ENCODE data around the gene NRIP1. TPM values are rescaled to one million over a fixed set of nuclear protein-coding genes. Genes with fewer than 3 reads are reported as not detected.

NRIP1 gene
- total and polyA plus RNA-seq, 9 of the 15 experiments (the other 6 are each of a cell fraction or from before 2014, with no cell fraction given), result 4.3 to 42.8 (median 19.6) TPM

- no TSS peak for BruUV-seq (replicated peaks)
- no peaks in the 10 kb centered on the region for H3K36me3 ChIP-seq (ENCODE audit: control insufficient read depth, insufficient read depth, low read length)
- ATAC-seq (no peak), FAIRE-seq (no peak), DNase-seq (ENCODE audit: extremely low read depth in 1 of 4, low spot score in 3 of 4) (no peak)
- no peaks in the 10 kb centered on the region for H3K9me1 ChIP-seq (ENCODE audit: control insufficient read depth, insufficient read depth, low read length)
- H3K4me3 ChIP-seq, result no peak overlapping the region
- ChIA-PET POLR2A (no interaction called here), CTCF (ENCODE audit: low intra/inter-chr PET ratio) (no interaction called here)
- no peak overlapping the region for H3K9ac ChIP-seq (ENCODE audit: insufficient read depth in 1 of 2, low read depth in 2 of 2, low read length in 2 of 2)
- no peaks in the 10 kb centered on the region for H3K79me2 ChIP-seq (ENCODE audit: control insufficient read depth, insufficient read depth, low read length)
- no peak overlapping the region for H3K27ac ChIP-seq (ENCODE audit: extremely low read depth, low read depth, low read length)
- no peak overlapping the region for H2AFZ ChIP-seq (ENCODE audit: low read depth, low read length)
- H4K20me1 ChIP-seq (replicated peaks; ENCODE audit: control insufficient read depth, insufficient read depth, low read length), result no peaks in the 10 kb centered on the region
- in situ Hi-C loops (cut with MboI), result no loop called here
- H3K27me3 ChIP-seq (ENCODE audit: control insufficient read depth in 2 of 2, insufficient read depth in 2 of 2, low read length in 2 of 2), result no peaks in the 10 kb centered on the region
- no peak overlapping the region for H3K4me2 ChIP-seq (ENCODE audit: insufficient read depth, low read length)
- no peaks in the 10 kb centered on the region; a peak in 1 of 5 replicates for H3K4me1 ChIP-seq (replicated peaks in 1 of 2; ENCODE audit: control insufficient read depth in 2 of 2, insufficient read depth in 2 of 2, low read length in 2 of 2)
- intact Hi-C loops (cut with micrococcal nuclease), result no loop called here
- H3K9me3 ChIP-seq (replicated peaks; ENCODE audit: control insufficient read depth, insufficient read depth, low read depth, low read length), result no peaks in the 10 kb centered on the region
- WGBS (ENCODE audit: insufficient coverage, low coverage, missing lambda C conversion rate), result 26% methylated on average over 4 of the region's 4 CpGs
- TF ChIP-seq MAFG (tag; conservative IDR thresholded peaks at IDR 0.05) (peak; percentile 75), SREBF1 (IDR thresholded peaks at IDR 0.05; ENCODE audit: borderline replicate concordance, low read depth, low read length) (no peak), PATZ1 (CRISPR knock-in tag; IDR thresholded peaks at IDR 0.05; ENCODE audit: borderline replicate concordance) (no peak), C11orf30 (IDR thresholded peaks at IDR 0.05; ENCODE audit: low read depth) (peak; percentile 67), ZNF316 (IDR thresholded peaks at IDR 0.05) (peak; percentile 81), ZFP1 (CRISPR knock-in tag; IDR thresholded peaks at IDR 0.05) (no peak), MAFK (IDR thresholded peaks at IDR 0.05; ENCODE audit: low read length) (peak; percentile 29; the same call in 1 of the 2 replicates), PML (IDR thresholded peaks at IDR 0.05; ENCODE audit: low read length) (no peak), FOS (IDR thresholded peaks at IDR 0.05; ENCODE audit: extremely low read depth, insufficient read length) (no peak), CREB3L1 (IDR thresholded peaks at IDR 0.05; ENCODE audit: borderline replicate concordance, low read depth) (no peak), TCF3 (CRISPR knock-in tag; IDR thresholded peaks at IDR 0.05) (no peak), ESRRA (IDR thresholded peaks at IDR 0.05; ENCODE audit: borderline replicate concordance, low read depth) (no peak), ZNF431 (CRISPR knock-in tag; IDR thresholded peaks at IDR 0.05) (no peak), SIN3A (IDR thresholded peaks at IDR 0.05; ENCODE audit: borderline replicate concordance in 2 of 2, control insufficient read depth in 1 of 2, low read depth in 2 of 2, low read length in 2 of 2) (no peak), YY1 (IDR thresholded peaks at IDR 0.05; ENCODE audit: borderline replicate concordance in 1 of 3, control insufficient read depth in 1 of 3, extremely low read depth in 1 of 3, insufficient read depth in 3 of 3, insufficient read length in 1 of 3, insufficient replicate concordance in 2 of 3, low read depth in 1 of 3, low read length in 2 of 3) (no peak), LEF1 (IDR thresholded peaks at IDR 0.05) (no peak)
Observed at GRCh38 chr21:15077529-15078145, 12.8 kb upstream of the NRIP1 start.

Measured in K562 (cell line).